ENCODE results near the gene ABCG8. TPM values are rescaled to one million over a fixed set of nuclear protein-coding genes. Genes with fewer than 3 reads are reported as not detected.
"Not testable (repeated sequence)": the region's sequence is repeated elsewhere in the genome, so short reads cannot be mapped to it uniquely, and the experiment has no call there.

The ABCG8 gene
- total RNA-seq, 1 experiment from 2014 or later = not detected

GRCh38 chr2:43911136-43911790 lies 72.5 kb downstream of the ABCG8 start:
- DNase-seq (ENCODE audit: low read depth) = not testable (repeated sequence)

GRCh38 chr2:43924463-43924862 lies 85.7 kb downstream of the ABCG8 start:
- DNase-seq (ENCODE audit: low read depth) = no peak

- DNase-seq (ENCODE audit: low read depth) = no peak
Observed at GRCh38 chr2:43925431-43925830, 86.7 kb downstream of the ABCG8 start.

- no peak for DNase-seq (ENCODE audit: low read depth)
Observed at GRCh38 chr2:43927442-43927841, 88.7 kb downstream of the ABCG8 start.

- no peak for DNase-seq (ENCODE audit: low read depth)
Observed at GRCh38 chr2:43931293-43931692, 92.5 kb downstream of the ABCG8 start.

Other genes with a start within 250 kb of the ABCG8 start
- 8.7 and 12.7 TPM in 2 replicates for gene THADA, start 242.9 kb upstream of the ABCG8 start, total RNA-seq (2014; rRNA removed; shearing (Covaris generic))
- gene PLEKHH2, start 201.7 kb upstream of the ABCG8 start, total RNA-seq (2014; rRNA removed; shearing (Covaris generic)) = 2.4 and 2.5 TPM in 2 replicates
- gene C1GALT1C1L, start 162.5 kb upstream of the ABCG8 start, total RNA-seq (2014; rRNA removed; shearing (Covaris generic)) = 0.89 and 2.4 TPM in 2 replicates
- 16.0 and 17.0 TPM in 2 replicates for gene DYNC2LI1, start 64.9 kb upstream of the ABCG8 start, total RNA-seq (2014; rRNA removed; shearing (Covaris generic))
- not detected in 2 replicates for gene ABCG5, start 132 bp upstream of the ABCG8 start, total RNA-seq (2014; rRNA removed; shearing (Covaris generic))
- gene LRPPRC, start 157.0 kb downstream of the ABCG8 start, total RNA-seq (2014; rRNA removed; shearing (Covaris generic)) = 36.8 and 46.7 TPM in 2 replicates